Psoas muscle (tissue), 8 donors: Measurements from ENCODE around the gene SSTR3. TPM values are rescaled to one million over a fixed set of nuclear protein-coding genes. Genes with fewer than 3 reads are reported as not detected.

ENCODE experiments used
- ATAC-seq, 4 donors: fragments of 200-7000 bp; cut with Tn5 transposase; one replicate each; pipeline ENCODE4 v1.9.1; 2020; ENCODE audit warnings: moderate library complexity in 3 of 4, mild to moderate bottlenecking in 2 of 4
- DNase-seq, 2 donors: peaks; one replicate each; pipeline ENCODE4 v3.0.0-alpha.2; 2020
- H3K27ac ChIP-seq: fragments of 200-600 bp; one replicate; pipeline ENCODE4 v1.8.0; 2022
- H3K27me3 ChIP-seq, 3 donors: fragments of 200-600 bp in 1 of 3; one replicate each; pipeline versions ENCODE4 v1.6.1 to v1.8.0; 2013 to 2022; ENCODE audit warnings: low read length in 2 of 3, mild to moderate bottlenecking in 2 of 3, moderate library complexity in 1 of 3; ENCODE audit not compliant: insufficient read depth in 3 of 3
- H3K36me3 ChIP-seq, 2 donors: fragments of 200-600 bp in 1 of 2; one replicate each; pipeline versions ENCODE4 v1.6.1 to v1.8.0; 2013 to 2022; ENCODE audit warnings: low read depth in 1 of 2, mild to moderate bottlenecking in 1 of 2, moderate library complexity in 1 of 2; ENCODE audit not compliant: insufficient read depth in 1 of 2
- H3K4me1 ChIP-seq: fragments of 200-600 bp; one replicate; pipeline ENCODE4 v1.8.0; 2022
- H3K4me3 ChIP-seq: fragments of 200-600 bp; one replicate; pipeline ENCODE4 v1.8.0; 2022; ENCODE audit warnings: mild to moderate bottlenecking
- H3K9me3 ChIP-seq: fragments of 200-600 bp; one replicate; pipeline ENCODE4 v1.8.0; 2022
- CTCF ChIP-seq: fragments of 200-600 bp; IDR thresholded peaks from one replicate; pipeline ENCODE4 v1.8.0; 2022; ENCODE audit warnings: antibody characterized with exemption
- WGBS, 3 donors: extraction: QIAGEN DNeasy Blood & Tissue Kit; methylation state at CpG; one replicate each; pipeline versions ENCODE4 v1.1.6 to v1.1.7; 2013; 5-methylcytosine and 5-hydroxymethylcytosine counted together
- intact Hi-C, 2 donors: fragments of 100-400 bp; cut with DNase I; formaldehyde crosslinking; loops; one replicate each; pipeline versions ENCODE4 v1.11.0 to v1.14.2; 2022
- polyA plus RNA-seq, 3 donors: library from polyadenylated mRNA; stranded (reverse); fragments of 200-250 nt; gene quantifications; one replicate each; pipeline ENCODE4 v1.2.3, GENCODE V29; 2013
- total RNA-seq, 4 donors: library from RNA; stranded (reverse); fragmentation: NEBNext Ultra II Directional in 2 of 4; extraction: Animal tissue kit (Norgen Biotek cat#: 25700) in 2 of 4; gene quantifications; one replicate each; pipeline versions ENCODE4 v1.2.1 to v1.2.4, GENCODE V29; 2021 to 2023
- donor health status: healthy with polysubstance abuse.
- donor health status: DM: no; HTN: no; CAD: no; lungs with moderate emphysema.
- donor health status: Bipolar disorder and iron deficiency.
- donor health status: healthy.
- donor health status: DM: yes; HTN: yes; CAD: no.
- donor health status: DM: no; HTN: no; CAD: no.
- donor health status: DM: no; HTN: no; CAD: no.
- donor health status: DM: yes; HTN: yes; CAD: no.

SSTR3 gene
- total and polyA plus RNA-seq, 7 donors: 0.01 TPM; not detected in 6

GRCh38 chr22:37240240-37240940, 28.1 kb upstream of the SSTR3 start:
- H3K27me3 ChIP-seq: peaks cover 0 to 69% (median 30%) of the 10 kb centered on the region in 3 donors
- 65 to 73% (median 69%) methylated on average over 11 of the region's 11 CpGs for WGBS, 3 donors
- H3K9me3 ChIP-seq: no peaks in the 10 kb centered on the region
- no peak overlapping the region for H3K27ac ChIP-seq
- no peaks in the 10 kb centered on the region for H3K36me3 ChIP-seq
- TF ChIP-seq CTCF: no peak
- intact Hi-C loops: no loop called here
- ATAC-seq: no peak
- DNase-seq: peak in 1 of 2 donors; percentile 19
- H3K4me1 ChIP-seq: no peaks in the 10 kb centered on the region
- no peak overlapping the region for H3K4me3 ChIP-seq

GRCh38 chr22:37239336-37240239, 27.3 kb upstream of the SSTR3 start:
- H3K4me1 ChIP-seq: no peaks in the 10 kb centered on the region
- intact Hi-C loops: no loop called here
- H3K4me3 ChIP-seq: no peak overlapping the region
- peak in 1 of 2 donors; percentile 18 for DNase-seq
- peaks cover 0 to 71% (median 29%) of the 10 kb centered on the region in 3 donors for H3K27me3 ChIP-seq
- no peak for ATAC-seq
- no peaks in the 10 kb centered on the region for H3K9me3 ChIP-seq
- WGBS, 3 donors: 59 to 66% (median 59%) methylated on average over 9 to 10 of the region's 10 CpGs
- no peak for TF ChIP-seq CTCF
- H3K36me3 ChIP-seq: no peaks in the 10 kb centered on the region
- no peak overlapping the region for H3K27ac ChIP-seq

GRCh38 chr22:37237371-37238268, 25.3 kb upstream of the SSTR3 start:
- intact Hi-C loops: no loop called here
- no peak for TF ChIP-seq CTCF
- peak in 1 of 2 donors; percentile 12 for DNase-seq
- Histone ChIP-seq H3K4me1 (no peaks in the 10 kb centered on the region), H3K36me3 (no peaks in the 10 kb centered on the region), H3K9me3 (no peaks in the 10 kb centered on the region), H3K27ac (no peak overlapping the region), H3K4me3 (no peak overlapping the region), H3K27me3 (peaks cover 0 to 66% (median 26%) of the 10 kb centered on the region in 3 donors)
- 57 to 59% (median 59%) methylated on average over 20 of the region's 20 CpGs for WGBS, 3 donors
- ATAC-seq: no peak

- Histone ChIP-seq H3K36me3 (no peaks in the 10 kb centered on the region), H3K4me3 (no peak overlapping the region), H3K4me1 (no peaks in the 10 kb centered on the region), H3K27me3 (peaks cover 0 to 62% (median 24%) of the 10 kb centered on the region in 3 donors), H3K9me3 (no peaks in the 10 kb centered on the region), H3K27ac (no peak overlapping the region)
- WGBS, 3 donors: 78 to 90% (median 89%) methylated on average over 3 of the region's 3 CpGs
- DNase-seq (peak in 1 of 2 donors; percentile 6), ATAC-seq (no peak)
- intact Hi-C loops: no loop called here
- no peak for TF ChIP-seq CTCF
Observed at GRCh38 chr22:37235897-37236607, 23.8 kb upstream of the SSTR3 start.
